CD4-positive, alpha-beta T cell treated with Interleukin-4 for 4 hours (primary cell): ENCODE results near the gene RHOU.
"Not testable (repeated sequence)": the region's sequence is repeated elsewhere in the genome, so short reads cannot be mapped to it uniquely, and the experiment has no call there.

ENCODE experiments used
- DNase-seq: peaks from one replicate; pipeline ENCODE4 v3.0.0-alpha.2; 2020

RHOU gene

GRCh38 chr1:228734881-228735801 is at the start of gene RHOU:
RHOU (plus strand) TSS chr1:228735479; CDS start chr1:228735743, 264 bp downstream.
- peak; percentile 48 for DNase-seq

- DNase-seq = no peak
Measured at GRCh38 chr1:228687587-228687986, 47.7 kb upstream of the RHOU start.

GRCh38 chr1:228689255-228689654 is 46.0 kb upstream of the RHOU start:
- no peak for DNase-seq

GRCh38 chr1:228691211-228691610 is 44.1 kb upstream of the RHOU start:
- DNase-seq = no peak

- peak; percentile 44 for DNase-seq
Measured at GRCh38 chr1:228691926-228692325, 43.4 kb upstream of the RHOU start.

GRCh38 chr1:228694447-228694846 is 40.8 kb upstream of the RHOU start:
- DNase-seq = not testable (repeated sequence)

- no peak for DNase-seq
Measured at GRCh38 chr1:228695015-228695955, 40.0 kb upstream of the RHOU start.

GRCh38 chr1:228697207-228698016 is 37.9 kb upstream of the RHOU start:
- no peak for DNase-seq

- DNase-seq = no peak
Measured at GRCh38 chr1:228698017-228698329, 37.3 kb upstream of the RHOU start.

GRCh38 chr1:228702433-228702832 is 32.8 kb upstream of the RHOU start:
- no peak for DNase-seq

GRCh38 chr1:228706305-228706704 is 29.0 kb upstream of the RHOU start:
- no peak for DNase-seq

- DNase-seq = no peak
Measured at GRCh38 chr1:228717081-228717480, 18.2 kb upstream of the RHOU start.

- no peak for DNase-seq
Measured at GRCh38 chr1:228721407-228721806, 13.9 kb upstream of the RHOU start.

GRCh38 chr1:228723287-228723686 is 12.0 kb upstream of the RHOU start:
- no peak for DNase-seq

- no peak for DNase-seq
Measured at GRCh38 chr1:228723921-228724320, 11.4 kb upstream of the RHOU start.

GRCh38 chr1:228725178-228725577 is 10.1 kb upstream of the RHOU start:
- no peak for DNase-seq

GRCh38 chr1:228727681-228728171 is 7.6 kb upstream of the RHOU start:
- no peak for DNase-seq

- no peak for DNase-seq
Measured at GRCh38 chr1:228732426-228732825, 2.9 kb upstream of the RHOU start.

- no peak for DNase-seq
Measured at GRCh38 chr1:228733576-228733975, 1.7 kb upstream of the RHOU start.

GRCh38 chr1:228735871-228736586 is 750 bp downstream of the RHOU start:
- peak; percentile 33 for DNase-seq

- no peak for DNase-seq
Measured at GRCh38 chr1:228736844-228737445, 1.7 kb downstream of the RHOU start.
